Measurements from ENCODE around the gene COLEC11. TPM values are rescaled to one million over a fixed set of nuclear protein-coding genes. Genes with fewer than 3 reads are reported as not detected.

Gene COLEC11
- total RNA-seq, 1 experiment from 2014 or later = 0.39 TPM

GRCh38 chr2:3683748-3684454 lies 89.0 kb downstream of the COLEC11 start:
- Histone ChIP-seq H2BK20ac (ENCODE audit: low read depth, low read length, poor library complexity, severe bottlenecking) (no peak overlapping the region), H3K23ac (ENCODE audit: insufficient read length, low read depth, low read length) (no peak overlapping the region), H3K79me2 (ENCODE audit: insufficient read depth, low read length) (no peaks in the 10 kb centered on the region), H3K4me1 (ENCODE audit: insufficient read depth, low read length) (no peaks in the 10 kb centered on the region), H4K5ac (ENCODE audit: insufficient read length, low read depth, low read length) (no peak overlapping the region), H3K14ac (ENCODE audit: insufficient read depth, low read length) (no peak overlapping the region), H3K4me2 (ENCODE audit: insufficient read depth, insufficient read length, low read length) (no peak overlapping the region), H2BK15ac (ENCODE audit: low read depth, low read length) (no peak overlapping the region), H3K27me3 (ENCODE audit: insufficient read depth, low read length) (no peaks in the 10 kb centered on the region), H4K8ac (replicated peaks; ENCODE audit: insufficient read length, low read depth, low read length) (no peak overlapping the region), H3K18ac (ENCODE audit: insufficient read length, low read depth, low read length) (no peak overlapping the region), H2BK120ac (ENCODE audit: low read depth, low read length, poor library complexity, severe bottlenecking) (no peak overlapping the region), H2BK12ac (ENCODE audit: insufficient read length, low read depth, low read length) (no peak overlapping the region), H3K79me1 (ENCODE audit: insufficient read depth, low read depth, low read length, poor library complexity, severe bottlenecking) (no peaks in the 10 kb centered on the region), H2AK5ac (ENCODE audit: insufficient read length, low read length) (no peak overlapping the region), H2AFZ (ENCODE audit: low read length) (no peak overlapping the region), H4K20me1 (ENCODE audit: control insufficient read depth, insufficient read depth, insufficient read length) (no peaks in the 10 kb centered on the region), H2BK5ac (ENCODE audit: insufficient read length, low read length) (no peak overlapping the region), H4K91ac (ENCODE audit: insufficient read length, low read depth, low read length) (no peak overlapping the region), H3K23me2 (ENCODE audit: insufficient read length, low read depth, low read length, poor library complexity, severe bottlenecking) (no peaks in the 10 kb centered on the region), H3K9me3 (ENCODE audit: control insufficient read depth, low read depth, low read length) (no peaks in the 10 kb centered on the region), H3K4ac (ENCODE audit: low read depth, low read length) (no peak overlapping the region), H3K9ac (ENCODE audit: extremely low read depth, insufficient read length, low read length) (no peak overlapping the region), H3K56ac (ENCODE audit: insufficient read length, low read depth, low read length) (no peak overlapping the region), H3K27ac (ENCODE audit: insufficient read length, low read depth, low read length) (no peak overlapping the region), H3T11ph (ENCODE audit: low read length) (no peak overlapping the region)
- no CpG with 5 or more reads among the region's 3 CpGs for WGBS (ENCODE audit: extremely low coverage, insufficient read length, low lambda C conversion rate)
- no peak for DNase-seq
- TF ChIP-seq CTCF (conservative IDR thresholded peaks at IDR 0.05) = no peak
- Mint-ChIP-seq H3K9me3 (no peaks in the 10 kb centered on the region), H3K4me3 (no peak overlapping the region), H3K4me1 (no peaks in the 10 kb centered on the region), H3K36me3 (ENCODE audit: insufficient read depth in 1 of 3, low read depth in 3 of 3) (no peaks in the 10 kb centered on the region), H3K27me3 (ENCODE audit: low read depth) (peaks cover 13% of the 10 kb centered on the region), H3K27ac (no peak overlapping the region)

Data from H9 (cell line).